BLaER1 treated with 17β-estradiol and CSF1 and Interleukin-3, amounts not matched to agents 10 nM and 100 nM (cell line): ENCODE results near the gene ALG2.

ENCODE experiments used
- H3K27ac ChIP-seq, 11 experiments: shearing (Covaris generic); formaldehyde crosslinking; 2 replicates each; pipeline ENCODE4 v1.8.1; 2022
- H3K27me3 ChIP-seq, 11 experiments: shearing (Covaris generic); formaldehyde crosslinking; 2 replicates each; pipeline ENCODE4 v1.8.1; 2022
- H3K36me3 ChIP-seq, 11 experiments: shearing (Covaris generic); formaldehyde crosslinking; 2 replicates each; pipeline ENCODE4 v1.8.1; 2022
- H3K4me1 ChIP-seq, 10 experiments: shearing (Covaris generic); formaldehyde crosslinking; 2 replicates each; pipeline ENCODE4 v1.8.1; 2022
- H3K4me2 ChIP-seq, 11 experiments: shearing (Covaris generic); formaldehyde crosslinking; 2 replicates each; pipeline ENCODE4 v1.8.1; 2022
- H3K4me3 ChIP-seq, 10 experiments: shearing (Covaris generic); formaldehyde crosslinking; 2 replicates each; pipeline ENCODE4 v1.8.1; 2022
- H3K9ac ChIP-seq, 11 experiments: shearing (Covaris generic); formaldehyde crosslinking; 2 replicates each; pipeline ENCODE4 v1.8.1; 2022
- H3K9me3 ChIP-seq, 11 experiments: shearing (Covaris generic); formaldehyde crosslinking; replicated peaks in 1 of 11; 2 replicates each; pipeline ENCODE4 v1.8.1; 2022
- H4K20me1 ChIP-seq, 11 experiments: shearing (Covaris generic); formaldehyde crosslinking; 2 replicates each; pipeline ENCODE4 v1.8.1; 2022
- Cebpa-rat ChIP-seq, 11 experiments: shearing (Covaris generic); IDR thresholded peaks; 2 replicates each; pipeline ENCODE4 v1.8.1; 2022

The ALG2 gene

DNA sequence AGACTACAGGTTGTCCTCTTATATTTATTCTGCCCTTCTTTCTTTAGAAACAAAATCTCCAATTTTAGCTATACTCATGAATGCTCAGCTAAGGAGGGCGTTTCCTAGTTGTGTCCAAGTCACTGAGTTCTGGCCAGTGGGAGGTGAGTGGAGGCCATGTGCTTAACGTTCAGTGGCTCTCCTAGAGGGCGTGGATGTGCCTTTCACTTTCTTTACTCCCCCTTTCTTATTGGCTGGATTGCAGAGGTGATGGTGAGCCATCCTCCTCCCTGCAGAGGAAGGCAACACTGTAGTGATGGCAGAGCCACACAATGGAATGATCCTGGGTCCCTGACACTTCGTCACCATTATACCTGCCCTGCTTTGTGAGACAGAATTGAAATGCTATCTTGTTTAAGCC is 54.6 kb downstream of the ALG2 start:
- Histone ChIP-seq H3K36me3 (no peaks in the 10 kb centered on the region), H3K4me2 (peak overlapping the region in 1 of 11 experiments; percentile 18; a peak in 1 of 22 replicates), H3K9ac (no peak overlapping the region), H4K20me1 (no peaks in the 10 kb centered on the region), H3K27me3 (no peaks in the 10 kb centered on the region), H3K27ac (no peak overlapping the region), H3K9me3 (peaks cover 0 to 9% (median 0%) of the 10 kb centered on the region in 11 experiments; a peak in 2 of 22 replicates), H3K4me1 (peaks cover 0 to 17% (median 7%) of the 10 kb centered on the region in 10 experiments; a peak in 12 of 20 replicates), H3K4me3 (no peak overlapping the region)
- TF ChIP-seq Cebpa-rat (IDR thresholded peaks at IDR 0.05) = no peak
